PFSK-1 (cell line): ENCODE data around the gene PTPRT.

Experiments
- FOXP2 ChIP-seq: optimal IDR thresholded peaks from 2 replicates; pipeline ENCODE3; 2011; ENCODE audit warnings: borderline replicate concordance, control low read depth, inconsistent platforms; ENCODE audit not compliant: insufficient read depth; ENCODE audit errors: extremely low read length, extremely low read depth
- POLR2AphosphoS5 ChIP-seq: IDR thresholded peaks from 2 replicates; pipeline ENCODE4 v1.6.1; 2012; ENCODE audit warnings: low read depth, mild to moderate bottlenecking, control low read depth, low read length, moderate library complexity
- SIN3A ChIP-seq: IDR thresholded peaks from 2 replicates; pipeline ENCODE4 v1.6.1; 2012; ENCODE audit warnings: mild to moderate bottlenecking, low read length, moderate library complexity, borderline replicate concordance; ENCODE audit not compliant: insufficient read depth
- TAF1 ChIP-seq: IDR thresholded peaks from 2 replicates; pipeline ENCODE4 v1.6.1; 2012; ENCODE audit warnings: low read length, control low read depth, borderline replicate concordance; ENCODE audit not compliant: insufficient read depth
- TF ChIP-seq, protein P1 (sequence below), 2 experiments: IDR thresholded peaks; 2 replicates each; pipeline versions ENCODE4 v1.6.1 to v1.8.0; 2011 to 2012; ENCODE audit warnings: low read depth in 2 of 2, low read length in 2 of 2, control low read depth in 1 of 2, inconsistent platforms in 1 of 2, mild to moderate bottlenecking in 1 of 2, moderate library complexity in 1 of 2; ENCODE audit not compliant: insufficient read depth in 1 of 2

Gene PTPRT

DNA sequence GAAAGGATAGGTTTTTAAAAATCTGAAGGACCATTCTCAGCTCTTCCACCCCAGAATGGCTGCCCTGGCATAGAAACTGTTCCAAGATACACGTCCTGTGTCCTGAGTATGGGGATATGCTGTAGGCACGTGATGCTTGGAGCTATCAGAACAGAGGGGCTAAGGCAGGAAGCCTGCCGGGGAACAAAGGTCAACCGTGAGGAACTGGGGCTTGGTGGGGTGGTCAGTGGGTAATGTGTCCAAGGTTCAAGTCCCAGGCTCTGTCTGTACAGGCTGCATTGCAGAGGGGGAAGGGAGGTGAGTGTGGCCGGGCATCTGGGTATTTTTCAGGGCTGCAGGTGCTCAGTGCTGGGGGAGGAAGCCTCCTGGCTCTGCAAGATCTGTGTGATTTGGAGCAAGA is 1092.0 kb downstream of the PTPRT start:
- TF ChIP-seq FOXP2 (no peak), POLR2AphosphoS5 (no peak), TAF1 (no peak), SIN3A (no peak)
- TF ChIP-seq, protein P1, sequence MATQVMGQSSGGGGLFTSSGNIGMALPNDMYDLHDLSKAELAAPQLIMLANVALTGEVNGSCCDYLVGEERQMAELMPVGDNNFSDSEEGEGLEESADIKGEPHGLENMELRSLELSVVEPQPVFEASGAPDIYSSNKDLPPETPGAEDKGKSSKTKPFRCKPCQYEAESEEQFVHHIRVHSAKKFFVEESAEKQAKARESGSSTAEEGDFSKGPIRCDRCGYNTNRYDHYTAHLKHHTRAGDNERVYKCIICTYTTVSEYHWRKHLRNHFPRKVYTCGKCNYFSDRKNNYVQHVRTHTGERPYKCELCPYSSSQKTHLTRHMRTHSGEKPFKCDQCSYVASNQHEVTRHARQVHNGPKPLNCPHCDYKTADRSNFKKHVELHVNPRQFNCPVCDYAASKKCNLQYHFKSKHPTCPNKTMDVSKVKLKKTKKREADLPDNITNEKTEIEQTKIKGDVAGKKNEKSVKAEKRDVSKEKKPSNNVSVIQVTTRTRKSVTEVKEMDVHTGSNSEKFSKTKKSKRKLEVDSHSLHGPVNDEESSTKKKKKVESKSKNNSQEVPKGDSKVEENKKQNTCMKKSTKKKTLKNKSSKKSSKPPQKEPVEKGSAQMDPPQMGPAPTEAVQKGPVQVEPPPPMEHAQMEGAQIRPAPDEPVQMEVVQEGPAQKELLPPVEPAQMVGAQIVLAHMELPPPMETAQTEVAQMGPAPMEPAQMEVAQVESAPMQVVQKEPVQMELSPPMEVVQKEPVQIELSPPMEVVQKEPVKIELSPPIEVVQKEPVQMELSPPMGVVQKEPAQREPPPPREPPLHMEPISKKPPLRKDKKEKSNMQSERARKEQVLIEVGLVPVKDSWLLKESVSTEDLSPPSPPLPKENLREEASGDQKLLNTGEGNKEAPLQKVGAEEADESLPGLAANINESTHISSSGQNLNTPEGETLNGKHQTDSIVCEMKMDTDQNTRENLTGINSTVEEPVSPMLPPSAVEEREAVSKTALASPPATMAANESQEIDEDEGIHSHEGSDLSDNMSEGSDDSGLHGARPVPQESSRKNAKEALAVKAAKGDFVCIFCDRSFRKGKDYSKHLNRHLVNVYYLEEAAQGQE (IDR thresholded peaks at IDR 0.05; ENCODE audit: insufficient read depth in 1 of 2, low read depth in 2 of 2, low read length in 2 of 2), result no peak

DNA sequence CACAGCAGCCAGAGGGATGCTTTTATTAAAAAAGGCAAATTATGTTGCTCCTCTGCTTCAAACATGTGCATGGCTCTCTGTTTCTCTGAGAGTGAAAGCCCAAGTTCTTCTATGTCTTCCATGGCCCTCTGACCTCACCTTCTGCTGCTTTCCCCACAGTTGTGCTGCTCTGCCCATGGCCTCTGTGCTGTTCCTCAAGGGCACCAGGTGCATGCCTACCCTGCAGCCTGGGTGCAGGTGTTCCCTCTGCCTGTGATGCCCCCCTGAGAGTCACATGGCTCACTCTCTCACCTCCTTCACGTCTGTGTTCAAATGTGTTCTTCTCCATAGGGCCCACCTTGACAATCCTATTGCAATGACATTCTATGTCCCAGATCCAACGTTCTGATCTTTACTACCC is 1094.5 kb downstream of the PTPRT start:
- no peak for TF ChIP-seq FOXP2
- TF ChIP-seq SIN3A, result no peak
- no peak for TF ChIP-seq POLR2AphosphoS5
- TF ChIP-seq, protein P1 (IDR thresholded peaks at IDR 0.05; ENCODE audit: insufficient read depth in 1 of 2, low read depth in 2 of 2, low read length in 2 of 2), result no peak
- no peak for TF ChIP-seq TAF1

DNA sequence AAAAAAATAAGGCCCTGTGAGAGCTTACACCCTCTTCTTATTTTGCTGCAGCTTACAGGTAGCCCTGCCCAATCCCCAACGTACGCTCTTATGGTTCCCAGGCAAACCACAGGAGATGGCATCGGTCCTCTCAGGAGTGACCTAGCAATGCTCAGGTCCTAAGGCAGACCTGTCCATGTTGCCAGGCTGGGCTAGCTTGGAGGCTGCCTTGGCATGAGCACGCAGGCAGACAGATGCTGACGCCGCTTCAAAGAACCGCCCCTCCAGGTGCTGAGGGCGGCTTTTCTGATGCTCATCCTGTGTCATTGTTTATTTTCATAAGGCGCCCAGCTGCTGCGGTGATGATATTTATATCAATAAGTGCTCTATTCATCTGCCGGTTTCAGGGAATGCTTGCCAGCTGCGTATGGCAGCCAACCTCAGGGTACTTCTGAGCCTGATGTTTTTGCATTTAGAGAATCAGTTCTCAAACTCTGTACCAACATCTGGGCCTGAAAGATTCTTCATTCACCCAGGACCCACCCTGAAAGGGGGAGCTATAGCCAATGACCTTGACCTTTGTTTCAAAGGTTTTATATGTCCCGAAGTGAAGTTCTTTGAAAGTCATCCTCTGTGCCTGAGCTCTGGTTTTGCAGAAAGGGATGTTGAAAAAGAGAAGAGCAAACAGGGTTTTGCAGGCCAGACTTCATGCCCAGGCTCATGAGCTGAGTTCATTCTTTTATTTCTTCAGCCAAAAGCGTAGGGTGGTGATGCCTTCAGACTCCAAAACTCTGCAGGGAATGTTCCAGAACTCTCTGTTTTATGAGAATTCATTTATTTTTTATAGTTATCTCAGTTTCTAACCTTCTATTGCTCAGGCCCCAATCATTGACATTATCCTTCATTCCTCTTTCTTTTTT is 1095.9 kb downstream of the PTPRT start:
- TF ChIP-seq FOXP2 (no peak), TAF1 (no peak), POLR2AphosphoS5 (no peak), SIN3A (no peak)
- TF ChIP-seq, protein P1 (IDR thresholded peaks at IDR 0.05; ENCODE audit: insufficient read depth in 1 of 2, low read depth in 2 of 2, low read length in 2 of 2), result no peak

DNA sequence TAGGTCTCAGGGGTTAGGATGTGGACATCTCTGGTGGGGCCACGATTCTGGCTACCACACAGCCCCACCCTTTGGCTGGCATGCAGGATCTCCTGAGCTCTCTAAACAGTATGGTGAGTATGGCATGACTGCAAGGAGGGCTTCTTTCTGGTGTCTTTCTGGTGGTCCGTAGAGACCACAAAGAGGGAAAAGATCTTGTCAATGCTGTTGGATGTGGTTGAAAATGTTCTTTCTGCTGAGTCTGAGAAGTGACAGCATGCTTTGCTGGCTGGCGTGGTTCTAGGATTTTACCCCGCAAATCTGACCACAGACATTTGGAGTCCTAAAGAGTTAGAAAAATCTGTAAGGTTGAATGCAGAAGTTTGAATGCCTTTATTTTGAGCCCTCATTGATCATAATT is 1096.7 kb downstream of the PTPRT start:
- no peak for TF ChIP-seq FOXP2
- TF ChIP-seq, protein P1 (IDR thresholded peaks at IDR 0.05; ENCODE audit: insufficient read depth in 1 of 2, low read depth in 2 of 2, low read length in 2 of 2), result no peak
- no peak for TF ChIP-seq SIN3A
- TF ChIP-seq TAF1, result no peak
- no peak for TF ChIP-seq POLR2AphosphoS5

DNA sequence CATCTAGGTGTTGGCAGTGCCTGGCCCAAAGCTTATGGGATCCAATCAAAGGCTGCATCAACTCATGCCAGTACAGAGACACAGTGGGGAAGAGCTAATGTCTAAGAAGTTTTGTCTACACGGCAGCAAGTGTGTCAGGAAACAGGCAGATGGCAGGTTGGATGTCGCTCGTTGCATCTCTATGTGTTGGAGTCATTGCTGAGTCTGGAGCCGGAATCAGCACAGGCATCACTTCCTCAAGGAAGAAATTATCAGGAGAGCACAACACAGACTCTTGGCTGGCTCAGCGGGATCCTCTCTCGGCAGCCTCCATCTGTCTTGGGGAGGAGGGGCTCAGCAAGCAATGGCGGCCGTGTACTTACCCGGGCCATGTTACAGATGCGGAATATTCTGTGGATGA is 1104.3 kb downstream of the PTPRT start:
- TF ChIP-seq TAF1 (no peak), FOXP2 (no peak), POLR2AphosphoS5 (no peak), SIN3A (no peak)
- TF ChIP-seq, protein P1 (IDR thresholded peaks at IDR 0.05; ENCODE audit: insufficient read depth in 1 of 2, low read depth in 2 of 2, low read length in 2 of 2), result no peak
